ENCODE data around the gene EMILIN2.

Gene EMILIN2

DNA sequence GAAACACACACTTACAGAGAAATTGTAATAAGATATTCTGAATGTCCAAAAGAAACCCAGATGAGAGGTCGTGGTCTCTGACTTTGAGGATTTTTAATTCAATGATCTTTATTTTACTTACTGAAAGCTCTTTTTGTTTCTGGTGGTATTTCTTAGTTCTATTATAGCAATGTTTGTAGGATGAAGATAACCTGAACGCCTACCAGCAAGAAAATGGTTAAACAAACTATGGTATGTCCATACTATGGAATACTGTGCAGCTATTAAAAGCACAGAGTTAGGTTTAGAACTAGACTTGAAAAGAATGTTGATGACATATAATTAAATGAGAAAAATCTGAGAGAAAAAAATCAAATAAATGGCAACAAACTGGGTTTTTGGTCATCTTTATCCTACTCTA lies 105.8 kb downstream of the EMILIN2 start:
- H2AFZ ChIP-seq (ENCODE audit: low read length) = no peak overlapping the region
- no peak overlapping the region for H3K4me3 ChIP-seq (ENCODE audit: low read length, poor library complexity, severe bottlenecking)
- no peak for TF ChIP-seq EZH2phosphoT487 (IDR thresholded peaks at IDR 0.05; ENCODE audit: borderline replicate concordance)
- TF ChIP-seq, protein P1, sequence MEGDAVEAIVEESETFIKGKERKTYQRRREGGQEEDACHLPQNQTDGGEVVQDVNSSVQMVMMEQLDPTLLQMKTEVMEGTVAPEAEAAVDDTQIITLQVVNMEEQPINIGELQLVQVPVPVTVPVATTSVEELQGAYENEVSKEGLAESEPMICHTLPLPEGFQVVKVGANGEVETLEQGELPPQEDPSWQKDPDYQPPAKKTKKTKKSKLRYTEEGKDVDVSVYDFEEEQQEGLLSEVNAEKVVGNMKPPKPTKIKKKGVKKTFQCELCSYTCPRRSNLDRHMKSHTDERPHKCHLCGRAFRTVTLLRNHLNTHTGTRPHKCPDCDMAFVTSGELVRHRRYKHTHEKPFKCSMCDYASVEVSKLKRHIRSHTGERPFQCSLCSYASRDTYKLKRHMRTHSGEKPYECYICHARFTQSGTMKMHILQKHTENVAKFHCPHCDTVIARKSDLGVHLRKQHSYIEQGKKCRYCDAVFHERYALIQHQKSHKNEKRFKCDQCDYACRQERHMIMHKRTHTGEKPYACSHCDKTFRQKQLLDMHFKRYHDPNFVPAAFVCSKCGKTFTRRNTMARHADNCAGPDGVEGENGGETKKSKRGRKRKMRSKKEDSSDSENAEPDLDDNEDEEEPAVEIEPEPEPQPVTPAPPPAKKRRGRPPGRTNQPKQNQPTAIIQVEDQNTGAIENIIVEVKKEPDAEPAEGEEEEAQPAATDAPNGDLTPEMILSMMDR (conservative IDR thresholded peaks at IDR 0.05; ENCODE audit: low read length) = no peak
- peaks cover 26% of the 10 kb centered on the region for H3K79me2 ChIP-seq (ENCODE audit: insufficient read depth, low read length)
- no peaks in the 10 kb centered on the region for H3K27me3 ChIP-seq (ENCODE audit: insufficient read depth, low read length, poor library complexity, severe bottlenecking)
- H3K4me1 ChIP-seq (ENCODE audit: insufficient read depth, low read length, poor library complexity, severe bottlenecking) = no peaks in the 10 kb centered on the region
- H3K36me3 ChIP-seq (ENCODE audit: insufficient read depth, low read length) = peaks cover 90% of the 10 kb centered on the region
- no peaks in the 10 kb centered on the region for H3F3A ChIP-seq (ENCODE audit: low read depth)
- no peak overlapping the region for H3K4me2 ChIP-seq (ENCODE audit: low read depth, low read length, poor library complexity, severe bottlenecking)
- H3K9ac ChIP-seq (ENCODE audit: low read depth, low read length, poor library complexity, severe bottlenecking) = no peak overlapping the region
- H3K9me3 ChIP-seq (ENCODE audit: insufficient read depth, low read depth, low read length) = no peaks in the 10 kb centered on the region
- no peaks in the 10 kb centered on the region for H4K20me1 ChIP-seq (ENCODE audit: insufficient read depth, low read length, poor library complexity, severe bottlenecking)
- H3K9me2 ChIP-seq (replicated peaks; ENCODE audit: low read depth, low read length) = no peaks in the 10 kb centered on the region

DNA sequence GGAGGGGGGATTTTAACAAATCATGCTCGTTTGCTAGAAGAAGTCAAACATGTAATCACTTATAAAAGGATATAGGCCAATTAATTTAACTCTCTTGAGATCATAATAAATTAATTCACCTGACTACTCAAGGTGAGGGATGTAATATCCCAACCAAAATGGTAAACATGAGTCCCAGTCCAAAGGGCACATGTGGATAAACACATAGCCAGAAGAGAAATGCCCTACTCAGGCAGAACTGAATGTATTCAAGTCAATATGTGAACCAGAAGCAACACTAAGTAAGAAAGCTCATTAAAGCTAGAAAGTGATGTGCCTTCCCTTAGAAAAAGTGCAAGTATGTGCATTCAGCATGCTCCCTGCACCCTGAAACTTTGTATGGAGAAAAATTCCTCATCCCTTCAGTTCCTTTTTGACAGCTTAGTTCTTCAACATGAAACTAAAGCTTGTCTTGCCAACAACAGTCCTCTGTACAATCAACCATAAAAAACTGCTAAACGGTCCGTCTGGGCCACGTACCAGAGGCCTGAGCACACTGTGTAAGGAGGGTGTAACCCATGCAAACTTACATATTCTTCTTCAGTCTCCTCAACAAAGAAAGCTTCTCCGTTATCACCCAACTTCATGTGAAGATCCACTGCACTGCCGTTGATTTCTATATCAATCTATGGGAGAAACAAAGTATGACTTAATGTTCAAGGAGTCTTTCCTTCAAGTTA lies 107.3 kb downstream of the EMILIN2 start:
- H3K9me3 ChIP-seq (ENCODE audit: insufficient read depth, low read depth, low read length) = no peaks in the 10 kb centered on the region
- no peaks in the 10 kb centered on the region for H3F3A ChIP-seq (ENCODE audit: low read depth)
- H2AFZ ChIP-seq (ENCODE audit: low read length) = no peak overlapping the region
- no peaks in the 10 kb centered on the region for H3K27me3 ChIP-seq (ENCODE audit: insufficient read depth, low read length, poor library complexity, severe bottlenecking)
- no peak overlapping the region for H3K9ac ChIP-seq (ENCODE audit: low read depth, low read length, poor library complexity, severe bottlenecking)
- TF ChIP-seq, protein P1 (conservative IDR thresholded peaks at IDR 0.05; ENCODE audit: low read length) = no peak
- TF ChIP-seq EZH2phosphoT487 (IDR thresholded peaks at IDR 0.05; ENCODE audit: borderline replicate concordance) = no peak
- no peaks in the 10 kb centered on the region for H4K20me1 ChIP-seq (ENCODE audit: insufficient read depth, low read length, poor library complexity, severe bottlenecking)
- peaks cover 94% of the 10 kb centered on the region for H3K36me3 ChIP-seq (ENCODE audit: insufficient read depth, low read length)
- no peak overlapping the region for H3K4me3 ChIP-seq (ENCODE audit: low read length, poor library complexity, severe bottlenecking)
- peaks cover 10% of the 10 kb centered on the region for H3K4me1 ChIP-seq (ENCODE audit: insufficient read depth, low read length, poor library complexity, severe bottlenecking)
- no peak overlapping the region for H3K4me2 ChIP-seq (ENCODE audit: low read depth, low read length, poor library complexity, severe bottlenecking)
- H3K79me2 ChIP-seq (ENCODE audit: insufficient read depth, low read length) = peaks cover 37% of the 10 kb centered on the region
- no peaks in the 10 kb centered on the region for H3K9me2 ChIP-seq (replicated peaks; ENCODE audit: low read depth, low read length)

DNA sequence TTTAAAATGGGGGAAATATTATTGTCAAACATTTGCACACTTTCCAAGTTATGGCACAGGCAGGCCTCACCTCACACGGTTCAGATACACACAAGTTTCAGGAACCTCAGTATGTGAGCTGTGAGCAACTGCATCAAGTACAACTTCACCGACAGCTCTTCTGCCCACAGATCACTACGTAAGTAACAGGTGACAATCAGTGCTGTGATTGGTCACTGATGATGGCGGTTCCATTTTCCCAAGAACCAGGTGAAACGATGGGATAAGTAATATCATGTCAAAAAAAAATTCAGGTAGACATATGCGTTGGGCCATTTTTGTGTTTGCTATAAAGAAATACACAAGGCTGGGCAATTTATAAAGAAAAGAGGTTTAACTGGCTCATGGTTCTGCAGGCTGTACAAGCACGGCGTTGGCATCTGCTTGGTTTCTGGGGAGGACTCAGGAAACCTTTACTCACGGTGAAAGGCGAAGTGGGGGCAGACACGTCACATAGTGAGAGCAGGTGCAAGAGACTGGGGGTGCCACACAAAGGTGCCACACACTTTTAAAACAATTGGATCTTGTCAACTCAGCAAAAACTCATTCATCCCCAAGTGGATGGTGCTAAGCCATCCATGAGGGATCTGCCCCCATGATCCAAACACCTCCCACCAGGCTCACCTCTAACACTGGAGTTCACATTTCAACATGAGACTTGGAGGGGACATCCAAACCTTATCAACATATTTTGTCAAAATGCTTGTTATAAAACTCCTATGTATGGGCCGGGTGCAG lies 108.3 kb downstream of the EMILIN2 start:
- Histone ChIP-seq H3K9me3 (ENCODE audit: insufficient read depth, low read depth, low read length) (no peaks in the 10 kb centered on the region), H3K4me2 (ENCODE audit: low read depth, low read length, poor library complexity, severe bottlenecking) (no peak overlapping the region), H4K20me1 (ENCODE audit: insufficient read depth, low read length, poor library complexity, severe bottlenecking) (no peaks in the 10 kb centered on the region), H3K79me2 (ENCODE audit: insufficient read depth, low read length) (peaks cover 40% of the 10 kb centered on the region), H3K9me2 (replicated peaks; ENCODE audit: low read depth, low read length) (no peaks in the 10 kb centered on the region), H3K4me1 (ENCODE audit: insufficient read depth, low read length, poor library complexity, severe bottlenecking) (peaks cover 18% of the 10 kb centered on the region), H3K36me3 (ENCODE audit: insufficient read depth, low read length) (peaks cover 92% of the 10 kb centered on the region), H2AFZ (ENCODE audit: low read length) (no peak overlapping the region), H3K4me3 (ENCODE audit: low read length, poor library complexity, severe bottlenecking) (no peak overlapping the region), H3K9ac (ENCODE audit: low read depth, low read length, poor library complexity, severe bottlenecking) (no peak overlapping the region), H3F3A (ENCODE audit: low read depth) (no peaks in the 10 kb centered on the region), H3K27me3 (ENCODE audit: insufficient read depth, low read length, poor library complexity, severe bottlenecking) (no peaks in the 10 kb centered on the region)
- TF ChIP-seq, protein P1 (conservative IDR thresholded peaks at IDR 0.05; ENCODE audit: low read length) = no peak
- no peak for TF ChIP-seq EZH2phosphoT487 (IDR thresholded peaks at IDR 0.05; ENCODE audit: borderline replicate concordance)

All from Loucy (cell line).